Measurements from ENCODE around the gene MCM5. TPM values are rescaled to one million over a fixed set of nuclear protein-coding genes. Genes with fewer than 3 reads are reported as not detected.

MCM5 gene
- total RNA-seq, 2 experiments from 2014 or later = 21.6 to 22.6 TPM

DNA sequence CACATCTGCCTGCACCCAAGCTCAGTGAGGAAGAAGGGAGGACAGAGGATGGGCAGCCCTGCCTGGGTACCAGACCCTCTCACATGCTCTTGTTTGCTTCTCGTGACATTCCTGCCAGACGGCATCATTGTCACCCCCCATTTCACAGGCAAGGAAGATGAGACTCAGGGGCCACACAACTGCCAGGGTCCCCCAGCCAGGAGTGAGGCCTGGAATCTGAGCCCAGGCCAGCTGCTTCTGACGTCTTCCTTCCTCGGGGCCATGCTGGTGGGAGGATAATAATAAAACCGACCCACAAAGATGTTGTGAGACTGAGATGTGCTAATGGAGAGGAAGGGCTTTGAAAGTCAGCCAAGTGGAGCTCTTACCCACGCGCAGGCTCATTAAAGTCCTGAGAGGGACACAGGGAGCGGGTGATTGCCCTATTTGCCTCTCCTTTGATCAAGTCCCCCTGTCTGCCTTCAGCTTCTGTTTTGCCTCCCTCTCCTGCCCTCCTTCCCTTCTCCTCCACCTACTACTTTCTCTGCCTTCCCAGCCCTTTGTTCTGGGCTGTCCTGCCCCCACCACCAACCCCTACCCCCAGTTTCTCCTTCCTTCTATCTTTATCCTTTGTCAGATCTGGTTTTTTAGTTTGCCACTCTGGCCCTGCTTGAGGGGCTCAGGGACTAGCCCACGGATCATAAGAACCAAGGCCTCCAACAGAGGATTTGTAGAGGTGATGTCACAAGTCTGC lies 62.7 kb downstream of the MCM5 start:
- CTCF ChIA-PET = no interaction called here
- TF ChIP-seq, protein P1, sequence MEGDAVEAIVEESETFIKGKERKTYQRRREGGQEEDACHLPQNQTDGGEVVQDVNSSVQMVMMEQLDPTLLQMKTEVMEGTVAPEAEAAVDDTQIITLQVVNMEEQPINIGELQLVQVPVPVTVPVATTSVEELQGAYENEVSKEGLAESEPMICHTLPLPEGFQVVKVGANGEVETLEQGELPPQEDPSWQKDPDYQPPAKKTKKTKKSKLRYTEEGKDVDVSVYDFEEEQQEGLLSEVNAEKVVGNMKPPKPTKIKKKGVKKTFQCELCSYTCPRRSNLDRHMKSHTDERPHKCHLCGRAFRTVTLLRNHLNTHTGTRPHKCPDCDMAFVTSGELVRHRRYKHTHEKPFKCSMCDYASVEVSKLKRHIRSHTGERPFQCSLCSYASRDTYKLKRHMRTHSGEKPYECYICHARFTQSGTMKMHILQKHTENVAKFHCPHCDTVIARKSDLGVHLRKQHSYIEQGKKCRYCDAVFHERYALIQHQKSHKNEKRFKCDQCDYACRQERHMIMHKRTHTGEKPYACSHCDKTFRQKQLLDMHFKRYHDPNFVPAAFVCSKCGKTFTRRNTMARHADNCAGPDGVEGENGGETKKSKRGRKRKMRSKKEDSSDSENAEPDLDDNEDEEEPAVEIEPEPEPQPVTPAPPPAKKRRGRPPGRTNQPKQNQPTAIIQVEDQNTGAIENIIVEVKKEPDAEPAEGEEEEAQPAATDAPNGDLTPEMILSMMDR (IDR thresholded peaks at IDR 0.05) = no peak
- H3K36me3 Mint-ChIP-seq (ENCODE audit: low read depth) = no peaks in the 10 kb centered on the region

DNA sequence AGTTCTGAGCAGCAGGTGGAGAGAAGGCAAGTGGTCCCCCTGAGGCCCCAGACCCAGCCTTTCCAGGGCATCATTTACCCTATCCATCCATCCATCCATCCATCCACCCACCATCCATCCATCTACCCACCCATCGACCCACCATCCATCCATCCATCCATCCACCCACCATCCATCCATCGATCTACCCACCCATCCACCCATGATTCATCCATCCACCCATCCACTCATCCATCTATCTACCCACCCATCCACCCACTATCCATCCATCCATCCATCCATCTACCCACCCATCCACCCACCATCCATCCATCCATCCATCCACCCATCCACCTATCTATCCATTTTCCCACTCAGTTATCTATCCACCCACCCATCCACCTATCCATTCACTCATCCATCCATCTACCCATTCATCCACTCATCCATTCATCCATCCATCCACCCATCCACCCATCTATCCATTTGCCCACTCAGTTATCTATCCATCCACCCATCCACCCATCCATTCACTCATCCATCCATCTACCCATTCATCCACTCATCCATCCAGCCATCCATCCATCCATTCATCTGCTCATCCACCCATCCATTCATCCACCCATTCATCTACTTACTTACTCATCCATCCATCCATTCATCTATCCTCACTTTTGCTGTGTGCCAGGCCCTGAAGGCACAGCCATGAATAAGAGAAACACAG lies 63.4 kb downstream of the MCM5 start:
- H3K36me3 ChIP-seq (ENCODE audit: insufficient read depth, low read length) = no peaks in the 10 kb centered on the region
- intact Hi-C loops (cut with DNase I, micrococcal nuclease) = no loop called here

More for the DNA sequence above, 62.7 kb downstream of the MCM5 start:
- H3K27me3 Mint-ChIP-seq = no peaks in the 10 kb centered on the region
- Histone ChIP-seq H3K9me3 (ENCODE audit: control insufficient read depth in 1 of 2, insufficient read depth in 1 of 2, low read length in 2 of 2) (no peaks in the 10 kb centered on the region), H3K4me3 (ENCODE audit: low read length) (no peak overlapping the region), H3K36me3 (ENCODE audit: insufficient read depth, low read length) (no peaks in the 10 kb centered on the region), H3K4me1 (ENCODE audit: insufficient read depth, low read length) (no peaks in the 10 kb centered on the region), H3K27me3 (ENCODE audit: control insufficient read depth in 1 of 2, insufficient read depth in 2 of 2, low read length in 2 of 2) (no peaks in the 10 kb centered on the region), H3K27ac (ENCODE audit: low read depth in 1 of 2, low read length in 2 of 2) (no peak overlapping the region)
- no peaks in the 10 kb centered on the region for H3K4me1 Mint-ChIP-seq (ENCODE audit: low read depth)
- no peak overlapping the region for H3K4me3 Mint-ChIP-seq
- POLR2A ChIA-PET = no interaction called here
- no peak overlapping the region for H3K27ac Mint-ChIP-seq
- DNase-seq (no peak), ATAC-seq (ENCODE audit: poor library complexity) (no peak)
- peaks cover 4% of the 10 kb centered on the region for H3K9me3 Mint-ChIP-seq
- intact Hi-C loops (cut with DNase I, micrococcal nuclease) = no loop called here

DNA sequence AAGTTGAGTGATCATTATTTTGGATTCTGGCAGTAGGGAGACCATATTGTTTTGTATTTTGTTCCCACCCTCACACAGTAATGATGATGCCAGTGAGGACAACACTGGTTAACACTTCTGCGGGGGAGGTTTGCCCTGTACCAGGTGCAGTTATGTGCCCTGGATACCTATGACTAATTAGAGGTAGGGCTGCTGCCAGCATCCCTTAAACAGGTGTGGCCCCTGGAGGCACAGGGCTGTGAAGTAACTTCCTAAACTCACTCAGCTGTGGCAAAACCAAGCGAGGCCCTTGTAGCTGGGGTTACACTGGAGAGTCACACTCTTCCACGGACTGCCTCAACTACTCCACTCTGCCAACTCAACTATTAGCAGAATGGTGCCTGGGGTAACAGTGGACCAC lies 64.5 kb downstream of the MCM5 start:
- no peaks in the 10 kb centered on the region for H3K27me3 Mint-ChIP-seq
- intact Hi-C loops (cut with DNase I, micrococcal nuclease) = no loop called here

More for the DNA sequence above, 63.4 kb downstream of the MCM5 start:
- TF ChIP-seq, protein P1 (IDR thresholded peaks at IDR 0.05) = no peak
- ChIA-PET CTCF (no interaction called here), POLR2A (no interaction called here)
- Mint-ChIP-seq H3K4me1 (ENCODE audit: low read depth) (no peaks in the 10 kb centered on the region), H3K27me3 (no peaks in the 10 kb centered on the region), H3K27ac (no peak overlapping the region), H3K36me3 (ENCODE audit: low read depth) (no peaks in the 10 kb centered on the region), H3K4me3 (no peak overlapping the region), H3K9me3 (peaks cover 4% of the 10 kb centered on the region)
- Histone ChIP-seq H3K27ac (ENCODE audit: low read depth in 1 of 2, low read length in 2 of 2) (no peak overlapping the region), H3K27me3 (ENCODE audit: control insufficient read depth in 1 of 2, insufficient read depth in 2 of 2, low read length in 2 of 2) (no peaks in the 10 kb centered on the region), H3K4me3 (ENCODE audit: low read length) (no peak overlapping the region), H3K9me3 (ENCODE audit: control insufficient read depth in 1 of 2, insufficient read depth in 1 of 2, low read length in 2 of 2) (no peaks in the 10 kb centered on the region), H3K4me1 (ENCODE audit: insufficient read depth, low read length) (no peaks in the 10 kb centered on the region)
- no peak for DNase-seq
- ATAC-seq (ENCODE audit: poor library complexity) = no peak

More for the DNA sequence above, 64.5 kb downstream of the MCM5 start:
- no peak overlapping the region for H3K27ac ChIP-seq (ENCODE audit: low read depth in 1 of 2, low read length in 2 of 2)
- no peaks in the 10 kb centered on the region for H3K27me3 ChIP-seq (ENCODE audit: control insufficient read depth in 1 of 2, insufficient read depth in 2 of 2, low read length in 2 of 2)
- CTCF ChIA-PET = no interaction called here
- H3K9me3 Mint-ChIP-seq = peaks cover 4% of the 10 kb centered on the region
- no peaks in the 10 kb centered on the region for H3K4me1 Mint-ChIP-seq (ENCODE audit: low read depth)
- no peak overlapping the region for H3K27ac Mint-ChIP-seq
- DNase-seq (no peak), ATAC-seq (ENCODE audit: poor library complexity) (no peak)
- POLR2A ChIA-PET = no interaction called here
- no peak overlapping the region for H3K4me3 ChIP-seq (ENCODE audit: low read length)
- no peak overlapping the region for H3K4me3 Mint-ChIP-seq
- H3K36me3 ChIP-seq (ENCODE audit: insufficient read depth, low read length) = no peaks in the 10 kb centered on the region
- no peaks in the 10 kb centered on the region for H3K36me3 Mint-ChIP-seq (ENCODE audit: low read depth)
- H3K9me3 ChIP-seq (ENCODE audit: control insufficient read depth in 1 of 2, insufficient read depth in 1 of 2, low read length in 2 of 2) = no peaks in the 10 kb centered on the region
- TF ChIP-seq, protein P1 (IDR thresholded peaks at IDR 0.05) = no peak
- H3K4me1 ChIP-seq (ENCODE audit: insufficient read depth, low read length) = no peaks in the 10 kb centered on the region

All from CD4-positive, alpha-beta T cell (primary cell).